Measurements from ENCODE around the gene MOGAT3. TPM values are rescaled to one million over a fixed set of nuclear protein-coding genes. Genes with fewer than 3 reads are reported as not detected.
A peak's percentile ranks its signal among the peaks of the same experiment; 100 is the strongest.

Gene MOGAT3
- total RNA-seq, 2 donors from 2014 or later, result not detected

DNA sequence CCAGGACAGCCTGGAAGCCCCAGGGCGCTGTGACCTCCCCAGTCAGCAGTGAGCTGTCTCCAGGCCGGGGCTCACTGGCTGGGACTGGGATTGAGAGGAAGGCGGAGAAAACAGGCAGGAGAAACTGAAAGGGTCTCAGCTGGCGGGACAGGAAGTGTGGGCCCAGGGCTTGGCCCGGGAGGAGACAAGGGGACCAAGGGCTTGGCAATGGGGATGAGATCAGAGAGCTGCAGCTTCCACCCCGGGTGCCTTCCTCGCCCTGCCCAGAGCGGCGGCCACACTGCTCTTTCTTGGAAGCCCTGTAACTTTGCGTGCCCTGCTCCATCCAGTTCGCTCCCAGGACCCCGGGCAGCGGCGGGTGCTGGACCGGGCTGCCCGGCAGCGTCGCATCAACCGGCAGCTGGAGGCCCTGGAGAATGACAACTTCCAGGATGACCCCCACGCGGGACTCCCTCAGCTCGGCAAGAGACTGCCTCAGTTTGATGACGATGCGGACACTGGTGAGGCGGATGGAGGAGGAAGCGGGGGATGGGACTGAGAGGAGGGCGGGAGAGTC, 21.5 kb upstream of the MOGAT3 start:
- DNase-seq (no peak), ATAC-seq (replicated peaks in 1 of 2) (no peak)
- Mint-ChIP-seq H3K4me3 (no peak overlapping the region), H3K27me3 (ENCODE audit: low read depth) (no peaks in the 10 kb centered on the region), H3K36me3 (ENCODE audit: insufficient read depth in 2 of 2) (peaks cover 0 to 4% of the 10 kb centered on the region in 2 donors), H3K4me1 (ENCODE audit: low read depth) (peaks cover 26% of the 10 kb centered on the region), H3K9me3 (no peaks in the 10 kb centered on the region), H3K27ac (no peak overlapping the region)

DNA sequence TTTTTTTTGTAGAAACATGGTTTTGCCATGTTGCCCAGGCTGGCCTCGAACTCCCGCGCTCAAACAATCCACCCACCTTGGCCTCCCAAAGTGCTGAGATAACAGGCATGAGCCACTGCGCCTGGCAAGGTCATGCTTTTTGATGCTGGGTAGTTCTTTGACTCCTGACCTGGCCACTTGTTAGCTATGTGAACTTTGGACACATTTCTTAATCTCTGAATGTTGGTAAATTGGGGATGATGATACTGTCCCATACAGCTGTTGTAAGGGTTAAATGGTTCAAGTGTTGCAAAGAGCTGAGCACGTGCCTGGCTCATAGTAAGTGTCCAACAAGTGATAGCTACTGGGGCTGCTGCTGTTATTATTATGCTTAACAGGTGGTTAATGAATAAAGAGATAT, 19.5 kb upstream of the MOGAT3 start:
- Mint-ChIP-seq H3K4me3 (no peak overlapping the region), H3K4me1 (ENCODE audit: low read depth) (peaks cover 42% of the 10 kb centered on the region), H3K9me3 (no peaks in the 10 kb centered on the region)

DNA sequence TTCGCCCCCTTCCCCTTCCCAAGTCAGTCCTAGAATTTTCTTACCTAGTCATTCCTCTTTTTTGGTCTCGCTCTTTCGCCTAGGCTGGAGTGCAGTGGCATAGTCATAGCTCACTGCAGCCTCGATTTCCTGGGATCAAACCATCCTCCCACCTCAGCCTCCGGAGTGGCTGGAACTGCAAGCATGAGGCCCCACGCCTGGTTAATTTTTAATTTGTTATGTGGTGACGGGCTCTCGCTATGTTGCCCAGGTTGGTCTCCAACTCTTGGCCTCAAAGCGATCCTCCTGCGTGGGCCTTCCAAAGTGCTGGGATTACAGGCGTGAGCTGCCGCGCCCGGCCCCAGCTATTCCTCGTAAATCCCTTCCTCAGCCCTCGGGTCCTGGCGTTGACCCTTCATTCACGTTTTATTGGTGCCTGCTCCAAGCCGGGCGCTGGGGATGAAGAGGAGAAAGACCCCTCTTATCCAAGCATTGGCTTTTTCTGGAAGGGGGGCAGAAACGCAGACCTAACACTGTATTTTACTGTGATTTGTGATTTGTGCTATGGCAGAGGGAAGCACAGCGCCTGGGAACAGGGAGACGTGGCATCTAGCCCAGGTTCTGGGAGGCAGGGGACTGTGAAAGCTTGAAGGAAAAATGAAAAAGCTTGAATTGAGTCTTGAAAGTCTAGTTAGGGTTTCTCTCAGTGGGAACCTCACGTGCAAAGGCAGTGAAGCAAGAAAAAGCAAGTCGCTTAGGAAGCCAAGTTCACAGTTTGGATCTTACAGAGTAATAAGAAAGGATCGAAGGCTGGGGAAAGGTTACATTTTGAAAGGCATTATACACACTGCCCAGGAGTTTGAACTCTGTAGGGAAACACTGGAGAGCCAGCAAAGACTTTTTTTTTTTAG, 17.6 kb upstream of the MOGAT3 start:
- H3K27me3 Mint-ChIP-seq (ENCODE audit: low read depth), result no peaks in the 10 kb centered on the region
- no peaks in the 10 kb centered on the region for H3K9me3 Mint-ChIP-seq
- peaks cover 42% of the 10 kb centered on the region for H3K4me1 Mint-ChIP-seq (ENCODE audit: low read depth)
- ATAC-seq (replicated peaks in 1 of 2) (peak in 1 of 2 donors; percentile 16), DNase-seq (no peak)
- H3K4me3 Mint-ChIP-seq, result peak overlapping the region; percentile 96 to 99
- peak overlapping the region; percentile 88 for H3K27ac Mint-ChIP-seq
- peaks cover 0 to 2% of the 10 kb centered on the region in 2 donors for H3K36me3 Mint-ChIP-seq (ENCODE audit: insufficient read depth in 2 of 2)

More for the DNA sequence above, 19.5 kb upstream of the MOGAT3 start:
- Mint-ChIP-seq H3K27ac (no peak overlapping the region), H3K27me3 (ENCODE audit: low read depth) (no peaks in the 10 kb centered on the region), H3K36me3 (ENCODE audit: insufficient read depth in 2 of 2) (peaks cover 0 to 3% of the 10 kb centered on the region in 2 donors)
- no peak for ATAC-seq (replicated peaks in 1 of 2)
- DNase-seq, result no peak

DNA sequence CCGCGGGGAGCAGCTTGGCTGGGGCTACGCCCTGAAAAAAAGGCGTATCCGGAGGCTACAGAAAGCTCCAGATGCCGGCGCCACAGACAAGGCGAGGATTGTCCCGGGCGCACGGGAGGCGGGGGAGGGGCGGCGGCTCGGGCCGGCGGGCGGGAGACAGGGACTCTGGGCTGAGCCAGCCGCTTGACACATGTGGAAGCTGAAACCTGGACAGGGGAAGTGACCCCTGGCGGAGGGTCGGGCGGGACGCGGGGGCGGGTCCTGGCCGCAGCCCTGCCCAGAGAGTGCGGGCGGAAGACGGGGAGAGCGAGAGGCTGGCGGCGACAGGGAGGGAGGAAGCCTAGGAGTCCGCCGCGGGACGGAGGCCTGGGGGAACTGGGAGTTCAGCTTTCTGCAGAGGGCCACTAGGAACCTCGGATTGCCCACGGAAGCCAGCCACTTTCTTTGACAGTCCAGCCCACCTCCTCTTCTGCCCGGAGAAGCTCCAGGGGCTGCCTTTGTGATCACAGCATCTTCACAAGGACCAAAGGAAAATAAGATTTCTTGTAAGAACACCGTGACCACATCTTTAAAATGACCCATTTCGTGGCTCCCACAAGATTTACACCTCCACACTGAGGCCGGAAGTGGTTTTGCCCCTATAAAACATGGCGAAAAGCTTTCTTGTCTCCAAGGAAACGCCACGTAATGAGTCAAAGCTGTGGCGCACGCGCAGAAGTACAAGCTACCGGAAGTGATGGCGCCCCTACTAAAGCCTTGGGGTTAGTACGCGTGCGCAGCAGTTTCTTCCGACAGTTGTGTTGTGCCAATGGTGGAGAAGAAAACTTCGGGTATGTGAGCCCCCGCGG, 16.8 kb upstream of the MOGAT3 start, which contains the start of the genes PLOD3 and ZNHIT1:
PLOD3 (minus strand) TSS at position 194 of the 848 bp plus-strand sequence. CDS start 307 bp downstream, outside the sequence.
ZNHIT1 (plus strand) TSS at position 778 of the 848 bp plus-strand sequence; CDS start at position 809, 31 bp downstream.
- Mint-ChIP-seq H3K4me1 (ENCODE audit: low read depth) (peaks cover 42% of the 10 kb centered on the region), H3K4me3 (peak within 1 kb of the TSS; percentile 96 to 99), H3K27ac (peak within 1 kb of the TSS; percentile 88), H3K27me3 (ENCODE audit: low read depth) (no peaks in the 10 kb centered on the region), H3K9me3 (no peaks in the 10 kb centered on the region), H3K36me3 (ENCODE audit: insufficient read depth in 2 of 2) (peaks cover 0 to 2% of the 10 kb centered on the region in 2 donors)
- ATAC-seq (replicated peaks in 1 of 2), result peak; percentile 81 to 84
- DNase-seq, result peak; percentile 94 to 95

DNA sequence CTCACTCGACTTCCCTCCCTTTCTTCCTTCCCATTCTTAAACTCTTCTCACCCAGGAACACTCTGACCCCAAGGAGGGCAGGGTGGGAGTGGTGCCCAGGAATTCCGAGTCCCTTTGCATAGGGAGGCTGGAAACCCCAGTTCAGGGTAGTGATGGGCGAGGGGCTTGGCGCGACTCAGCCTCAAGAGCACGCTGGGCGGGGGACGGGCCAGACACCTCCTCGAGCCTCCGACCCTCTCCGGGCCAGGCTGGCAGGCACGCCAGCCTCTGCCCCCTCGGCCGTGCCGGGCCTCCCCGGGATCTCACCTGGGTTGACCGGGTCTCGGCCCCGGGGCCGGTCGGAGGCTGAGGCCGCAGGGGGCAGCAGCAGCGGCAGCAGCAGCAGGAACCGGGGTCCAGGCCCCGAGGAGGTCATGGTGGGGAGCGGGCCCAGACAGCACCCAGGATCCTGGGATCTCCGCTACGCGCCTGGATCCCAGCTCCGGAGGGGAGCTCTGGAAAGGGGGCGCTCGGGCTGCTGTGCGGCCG, 16.1 kb upstream of the MOGAT3 start:
- H3K36me3 Mint-ChIP-seq (ENCODE audit: insufficient read depth in 2 of 2), result no peaks in the 10 kb centered on the region
- no peaks in the 10 kb centered on the region for H3K27me3 Mint-ChIP-seq (ENCODE audit: low read depth)

DNA sequence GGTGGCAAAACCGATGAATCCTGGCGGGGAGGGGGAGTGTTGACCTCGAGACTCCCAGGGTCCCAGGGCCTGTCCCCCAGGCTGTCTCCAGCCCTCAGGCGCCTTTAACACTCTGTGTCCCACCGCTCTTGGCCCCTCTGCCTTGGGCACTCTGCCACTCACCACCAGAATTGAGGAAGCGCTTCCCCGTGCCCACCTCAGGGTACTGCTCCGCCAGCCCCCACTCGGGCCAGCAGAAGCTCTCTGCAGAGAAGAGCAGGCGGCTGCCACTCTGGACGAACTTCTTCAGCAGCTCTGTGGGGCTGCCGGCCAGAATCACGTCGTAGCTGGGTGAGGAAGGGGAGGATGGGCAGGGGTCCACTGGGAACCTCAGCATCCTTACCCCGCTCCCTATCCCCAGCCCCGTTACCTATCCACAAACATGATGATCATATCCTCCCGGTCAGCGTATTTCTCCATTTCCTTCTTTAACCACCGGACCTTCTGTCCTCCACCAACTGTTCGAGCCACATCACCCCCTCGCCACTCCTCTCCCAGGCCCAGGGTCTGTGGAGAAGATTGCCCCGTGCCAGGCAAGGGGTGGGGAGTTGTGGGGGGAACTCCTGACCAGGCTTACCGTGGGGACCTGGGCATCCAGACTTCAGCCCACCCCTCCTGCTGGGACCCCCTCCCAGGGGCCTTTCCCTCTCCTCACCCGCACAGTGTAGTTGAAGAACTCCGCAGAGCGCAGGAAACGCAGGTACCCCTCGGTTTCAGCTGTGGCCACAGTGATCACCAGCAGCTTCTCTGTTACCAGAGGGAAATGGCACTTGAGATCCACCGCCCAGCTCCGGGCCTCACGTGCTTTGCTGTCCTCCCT, 15.4 kb upstream of the MOGAT3 start:
- no peaks in the 10 kb centered on the region for H3K36me3 Mint-ChIP-seq (ENCODE audit: insufficient read depth in 2 of 2)
- H3K4me1 Mint-ChIP-seq (ENCODE audit: low read depth), result peaks cover 34% of the 10 kb centered on the region
- H3K27me3 Mint-ChIP-seq (ENCODE audit: low read depth), result no peaks in the 10 kb centered on the region
- no peaks in the 10 kb centered on the region for H3K9me3 Mint-ChIP-seq
- peak overlapping the region; percentile 96 to 99 for H3K4me3 Mint-ChIP-seq
- no peak overlapping the region for H3K27ac Mint-ChIP-seq
- ATAC-seq (replicated peaks in 1 of 2) (no peak), DNase-seq (no peak)

More for the DNA sequence above, 16.1 kb upstream of the MOGAT3 start:
- Mint-ChIP-seq H3K9me3 (no peaks in the 10 kb centered on the region), H3K4me1 (ENCODE audit: low read depth) (peaks cover 40% of the 10 kb centered on the region), H3K4me3 (peak overlapping the region; percentile 96 to 99), H3K27ac (no peak overlapping the region)
- ATAC-seq (replicated peaks in 1 of 2) (peak; percentile 14 to 22), DNase-seq (peak in 1 of 2 donors; percentile 15)

DNA sequence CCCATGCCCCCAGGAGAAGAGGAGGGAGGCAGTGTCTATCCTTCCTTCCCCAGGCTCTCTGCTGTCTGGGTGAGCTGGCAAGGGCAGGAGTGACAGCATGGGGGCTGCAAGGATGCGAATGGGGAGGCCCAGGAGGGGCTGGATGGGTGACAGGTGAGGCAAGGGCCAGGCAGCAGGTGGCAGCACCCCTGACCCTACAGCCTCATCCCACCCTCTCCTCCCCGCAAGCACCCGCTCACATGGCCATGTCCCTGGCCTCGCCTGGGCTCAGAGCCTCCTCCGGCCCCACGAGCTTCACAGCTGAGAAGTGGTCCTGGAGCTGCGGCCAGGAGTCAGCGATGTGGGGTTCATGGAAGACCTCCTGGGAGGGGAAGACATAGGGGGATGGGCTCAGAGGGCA, 11.2 kb upstream of the MOGAT3 start:
- Mint-ChIP-seq H3K27me3 (ENCODE audit: low read depth) (no peaks in the 10 kb centered on the region), H3K9me3 (no peaks in the 10 kb centered on the region), H3K4me1 (ENCODE audit: low read depth) (peaks cover 16% of the 10 kb centered on the region), H3K4me3 (no peak overlapping the region), H3K27ac (no peak overlapping the region), H3K36me3 (ENCODE audit: insufficient read depth in 2 of 2) (peaks cover 0 to 2% of the 10 kb centered on the region in 2 donors)
- no peak for DNase-seq
- ATAC-seq (replicated peaks in 1 of 2), result no peak

- H3K9me3 Mint-ChIP-seq, result no peaks in the 10 kb centered on the region
- peaks cover 11% of the 10 kb centered on the region for H3K4me1 Mint-ChIP-seq (ENCODE audit: low read depth)
- H3K36me3 Mint-ChIP-seq (ENCODE audit: insufficient read depth in 2 of 2), result peaks cover 0 to 2% of the 10 kb centered on the region in 2 donors
- ATAC-seq (replicated peaks in 1 of 2) (no peak), DNase-seq (no peak)
- no peak overlapping the region for H3K27ac Mint-ChIP-seq
- no peaks in the 10 kb centered on the region for H3K27me3 Mint-ChIP-seq (ENCODE audit: low read depth)
- no peak overlapping the region for H3K4me3 Mint-ChIP-seq
Observed at GRCh38 chr7:101211501-101211900, 10.7 kb upstream of the MOGAT3 start.

GRCh38 chr7:101210143-101210542, 9.3 kb upstream of the MOGAT3 start:
- no peaks in the 10 kb centered on the region for H3K27me3 Mint-ChIP-seq (ENCODE audit: low read depth)
- no peak overlapping the region for H3K27ac Mint-ChIP-seq
- DNase-seq (no peak), ATAC-seq (replicated peaks in 1 of 2) (no peak)
- no peak overlapping the region for H3K4me3 Mint-ChIP-seq
- H3K36me3 Mint-ChIP-seq (ENCODE audit: insufficient read depth in 2 of 2), result peaks cover 0 to 2% of the 10 kb centered on the region in 2 donors
- H3K4me1 Mint-ChIP-seq (ENCODE audit: low read depth), result no peaks in the 10 kb centered on the region
- H3K9me3 Mint-ChIP-seq, result no peaks in the 10 kb centered on the region

GRCh38 chr7:101208794-101209193, 8.0 kb upstream of the MOGAT3 start:
- H3K27ac Mint-ChIP-seq, result no peak overlapping the region
- H3K36me3 Mint-ChIP-seq (ENCODE audit: insufficient read depth in 2 of 2), result peaks cover 0 to 2% of the 10 kb centered on the region in 2 donors
- no peaks in the 10 kb centered on the region for H3K9me3 Mint-ChIP-seq
- ATAC-seq (replicated peaks in 1 of 2) (no peak), DNase-seq (no peak)
- peaks cover 6% of the 10 kb centered on the region for H3K27me3 Mint-ChIP-seq (ENCODE audit: low read depth)
- no peak overlapping the region for H3K4me3 Mint-ChIP-seq
- peaks cover 6% of the 10 kb centered on the region for H3K4me1 Mint-ChIP-seq (ENCODE audit: low read depth)

DNA sequence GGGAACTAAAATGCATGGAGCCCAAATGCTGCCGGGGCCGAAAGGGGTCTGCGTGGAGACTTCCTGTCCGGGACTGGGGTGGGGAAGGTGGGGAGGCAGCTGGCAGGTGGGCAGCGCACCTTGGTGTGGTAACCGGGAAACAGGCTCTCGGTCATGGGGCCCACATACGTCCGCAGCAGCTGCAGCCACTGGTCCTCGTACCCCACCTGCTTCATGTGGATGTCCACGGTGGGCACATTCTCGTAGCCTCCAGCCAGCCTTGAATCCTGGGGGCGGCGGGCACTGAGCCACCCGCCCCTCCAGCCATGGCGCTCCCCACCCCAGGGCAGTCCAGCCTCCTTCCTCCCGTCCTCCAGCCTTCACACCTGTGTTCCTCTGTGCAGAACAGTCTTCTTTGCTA, 6.6 kb upstream of the MOGAT3 start:
- no peak overlapping the region for H3K4me3 Mint-ChIP-seq
- ATAC-seq (replicated peaks in 1 of 2), result no peak
- H3K36me3 Mint-ChIP-seq (ENCODE audit: insufficient read depth in 2 of 2), result peaks cover 0 to 2% of the 10 kb centered on the region in 2 donors
- H3K27me3 Mint-ChIP-seq (ENCODE audit: low read depth), result peaks cover 17% of the 10 kb centered on the region
- DNase-seq, result no peak
- no peaks in the 10 kb centered on the region for H3K9me3 Mint-ChIP-seq
- peaks cover 8% of the 10 kb centered on the region for H3K4me1 Mint-ChIP-seq (ENCODE audit: low read depth)
- H3K27ac Mint-ChIP-seq, result no peak overlapping the region

DNA sequence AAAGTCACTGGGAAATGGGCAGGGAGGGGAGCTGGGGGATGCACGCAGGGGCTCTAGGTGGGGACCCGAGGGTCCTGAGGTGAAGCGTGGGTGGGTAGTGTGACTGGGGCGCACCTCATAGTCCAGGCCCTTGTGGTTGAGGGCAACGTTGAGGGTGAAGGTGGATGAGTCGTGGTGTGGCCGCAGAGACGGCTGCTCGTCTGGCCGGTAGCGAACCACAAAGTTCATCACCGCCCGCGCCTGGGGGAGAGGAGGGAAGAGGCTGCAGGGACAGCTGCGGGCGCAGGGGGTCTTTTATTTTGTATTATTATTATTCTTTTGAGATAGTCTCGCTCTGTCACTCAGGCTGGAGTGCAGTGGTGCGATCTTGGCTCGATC, 5.8 kb upstream of the MOGAT3 start:
- peaks cover 0 to 2% of the 10 kb centered on the region in 2 donors for H3K36me3 Mint-ChIP-seq (ENCODE audit: insufficient read depth in 2 of 2)
- ATAC-seq (replicated peaks in 1 of 2), result no peak
- DNase-seq, result no peak
- H3K4me3 Mint-ChIP-seq, result no peak overlapping the region
- no peak overlapping the region for H3K27ac Mint-ChIP-seq
- no peaks in the 10 kb centered on the region for H3K9me3 Mint-ChIP-seq
- H3K4me1 Mint-ChIP-seq (ENCODE audit: low read depth), result peaks cover 8% of the 10 kb centered on the region
- peaks cover 20% of the 10 kb centered on the region for H3K27me3 Mint-ChIP-seq (ENCODE audit: low read depth)
